ENCODE measurements around the gene CCNT2.
"Not testable (repeated sequence)": the region's sequence is repeated elsewhere in the genome, so short reads cannot be mapped to it uniquely, and the experiment has no call there.

DNA sequence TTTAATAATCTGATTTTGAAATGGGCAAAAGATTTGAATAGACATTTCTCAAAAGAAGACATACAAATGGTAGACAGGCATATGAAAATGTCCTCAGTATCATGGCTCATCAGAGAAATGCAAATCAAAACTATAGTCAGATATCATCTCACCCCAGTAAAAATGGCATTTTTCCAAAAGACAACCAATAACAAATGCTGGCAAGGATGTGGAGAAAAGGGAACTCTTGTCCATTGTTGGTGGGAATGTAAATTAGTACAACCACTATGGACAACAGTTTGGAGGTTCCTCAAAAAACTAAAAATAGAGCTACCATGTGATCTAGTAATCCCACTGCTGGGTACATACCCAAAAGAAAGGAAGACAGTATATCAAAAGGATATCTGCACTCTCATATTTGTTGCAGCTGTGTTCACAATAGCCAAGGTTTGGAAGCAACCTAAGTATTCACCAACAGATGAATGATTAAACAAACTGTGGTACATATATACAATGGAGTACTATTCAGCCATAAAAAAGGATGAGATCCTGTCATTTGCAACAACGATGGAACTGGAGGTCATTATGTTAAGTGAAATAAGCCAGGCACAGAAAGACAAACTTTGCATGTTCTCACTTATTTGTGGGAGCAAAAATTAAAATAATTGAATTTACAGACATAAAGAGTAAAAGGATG, 11.0 kb upstream of the CCNT2 start:
- TF ChIP-seq, protein P1, sequence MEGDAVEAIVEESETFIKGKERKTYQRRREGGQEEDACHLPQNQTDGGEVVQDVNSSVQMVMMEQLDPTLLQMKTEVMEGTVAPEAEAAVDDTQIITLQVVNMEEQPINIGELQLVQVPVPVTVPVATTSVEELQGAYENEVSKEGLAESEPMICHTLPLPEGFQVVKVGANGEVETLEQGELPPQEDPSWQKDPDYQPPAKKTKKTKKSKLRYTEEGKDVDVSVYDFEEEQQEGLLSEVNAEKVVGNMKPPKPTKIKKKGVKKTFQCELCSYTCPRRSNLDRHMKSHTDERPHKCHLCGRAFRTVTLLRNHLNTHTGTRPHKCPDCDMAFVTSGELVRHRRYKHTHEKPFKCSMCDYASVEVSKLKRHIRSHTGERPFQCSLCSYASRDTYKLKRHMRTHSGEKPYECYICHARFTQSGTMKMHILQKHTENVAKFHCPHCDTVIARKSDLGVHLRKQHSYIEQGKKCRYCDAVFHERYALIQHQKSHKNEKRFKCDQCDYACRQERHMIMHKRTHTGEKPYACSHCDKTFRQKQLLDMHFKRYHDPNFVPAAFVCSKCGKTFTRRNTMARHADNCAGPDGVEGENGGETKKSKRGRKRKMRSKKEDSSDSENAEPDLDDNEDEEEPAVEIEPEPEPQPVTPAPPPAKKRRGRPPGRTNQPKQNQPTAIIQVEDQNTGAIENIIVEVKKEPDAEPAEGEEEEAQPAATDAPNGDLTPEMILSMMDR (IDR thresholded peaks at IDR 0.05): not testable (repeated sequence)
- not testable (repeated sequence) for TF ChIP-seq POLR2A (IDR thresholded peaks at IDR 0.05)
